Fibroblast of skin of right biceps (primary cell): ENCODE data around the gene CLIP1.
A peak's percentile ranks its signal among the peaks of the same experiment; 100 is the strongest.
"Not testable (repeated sequence)": the region's sequence is repeated elsewhere in the genome, so short reads cannot be mapped to it uniquely, and the experiment has no call there.

Experiments
- DNase-seq: peaks from one replicate; pipeline ENCODE4 v3.0.0-alpha.2; 2013

Gene CLIP1

GRCh38 chr12:122394626-122395194, 27.8 kb downstream of the CLIP1 start:
- peak; percentile 33 for DNase-seq

GRCh38 chr12:122393817-122394216, 28.7 kb downstream of the CLIP1 start:
- no peak for DNase-seq

- DNase-seq: no peak
Measured at GRCh38 chr12:122392411-122392810, 30.1 kb downstream of the CLIP1 start.

- no peak for DNase-seq
Measured at GRCh38 chr12:122389677-122390076, 32.8 kb downstream of the CLIP1 start.

GRCh38 chr12:122387887-122388286, 34.6 kb downstream of the CLIP1 start:
- no peak for DNase-seq

GRCh38 chr12:122385171-122386016, 37.1 kb downstream of the CLIP1 start:
- DNase-seq: no peak

GRCh38 chr12:122382919-122383350, 39.5 kb downstream of the CLIP1 start:
- DNase-seq: no peak

- DNase-seq: no peak
Measured at GRCh38 chr12:122381021-122381420, 41.4 kb downstream of the CLIP1 start.

GRCh38 chr12:122376751-122377150, 45.7 kb downstream of the CLIP1 start:
- not testable (repeated sequence) for DNase-seq

- DNase-seq: no peak
Measured at GRCh38 chr12:122374707-122375106, 47.8 kb downstream of the CLIP1 start.

GRCh38 chr12:122371475-122372045, 50.9 kb downstream of the CLIP1 start:
- DNase-seq: no peak

- peak; percentile 39 for DNase-seq
Measured at GRCh38 chr12:122368361-122369073, 54.0 kb downstream of the CLIP1 start.

GRCh38 chr12:122367632-122368031, 54.8 kb downstream of the CLIP1 start:
- DNase-seq: not testable (repeated sequence)

- peak; percentile 96 for DNase-seq
Measured at GRCh38 chr12:122366685-122367475, 55.6 kb downstream of the CLIP1 start.

- not testable (repeated sequence) for DNase-seq
Measured at GRCh38 chr12:122365226-122365625, 57.2 kb downstream of the CLIP1 start.

- no peak for DNase-seq
Measured at GRCh38 chr12:122363782-122364181, 58.7 kb downstream of the CLIP1 start.

- DNase-seq: no peak
Measured at GRCh38 chr12:122362755-122363154, 59.7 kb downstream of the CLIP1 start.

GRCh38 chr12:122358403-122358802, 64.1 kb downstream of the CLIP1 start:
- DNase-seq: not testable (repeated sequence)

- not testable (repeated sequence) for DNase-seq
Measured at GRCh38 chr12:122357536-122357935, 64.9 kb downstream of the CLIP1 start.

- DNase-seq: not testable (repeated sequence)
Measured at GRCh38 chr12:122356991-122357390, 65.5 kb downstream of the CLIP1 start.

- DNase-seq: peak; percentile 59
Measured at GRCh38 chr12:122356192-122356635, 66.3 kb downstream of the CLIP1 start.

GRCh38 chr12:122355706-122356105, 66.8 kb downstream of the CLIP1 start:
- DNase-seq: no peak
